Smooth muscle cell (in vitro differentiated cells): ENCODE data around the gene MAST2. TPM values are rescaled to one million over a fixed set of nuclear protein-coding genes. Genes with fewer than 3 reads are reported as not detected.
"Not testable (repeated sequence)": the region's sequence is repeated elsewhere in the genome, so short reads cannot be mapped to it uniquely, and the experiment has no call there.

Experiments used
- DNase-seq: peaks from one replicate; lab custom pipeline; 2025; ENCODE audit not compliant: unreplicated experiment; lab: John Stamatoyannopoulos, UW
- H2AFZ ChIP-seq: fragments of 200-600 bp; sonication (generic); 2 replicates; pipeline ENCODE4 v1.6.0; 2016; ENCODE audit warnings: antibody characterized with exemption, low read depth, mild to moderate bottlenecking
- H3F3A ChIP-seq: fragments of 200-600 bp; sonication (generic); 2 replicates; pipeline ENCODE4 v1.6.0; 2017; ENCODE audit warnings: antibody characterized with exemption, low read depth
- H3K27ac ChIP-seq: fragments of 200-600 bp; sonication (generic); 2 replicates; pipeline ENCODE4 v1.5.1; 2016; ENCODE audit warnings: low read depth, mild to moderate bottlenecking
- H3K27me3 ChIP-seq: fragments of 200-600 bp; sonication (generic); 2 replicates; pipeline ENCODE4 v1.6.1; 2016; ENCODE audit warnings: low read depth, mild to moderate bottlenecking
- H3K36me3 ChIP-seq: fragments of 200-600 bp; sonication (generic); 2 replicates; pipeline ENCODE4 v1.5.1; 2016; ENCODE audit warnings: low read depth
- H3K4me1 ChIP-seq: fragments of 200-600 bp; sonication (generic); 2 replicates; pipeline ENCODE4 v1.5.1; 2016; ENCODE audit warnings: low read depth
- H3K4me2 ChIP-seq: fragments of 200-600 bp; sonication (generic); 2 replicates; pipeline ENCODE4 v1.6.0; 2016; ENCODE audit warnings: mild to moderate bottlenecking
- H3K4me3 ChIP-seq: fragments of 200-600 bp; sonication (generic); 2 replicates; pipeline ENCODE4 v1.5.1; 2016; ENCODE audit warnings: mild to moderate bottlenecking
- H3K79me2 ChIP-seq: fragments of 200-600 bp; sonication (generic); 2 replicates; pipeline ENCODE4 v1.6.0; 2016; ENCODE audit warnings: low read depth, mild to moderate bottlenecking
- H3K9ac ChIP-seq: fragments of 200-600 bp; sonication (generic); 2 replicates; pipeline ENCODE4 v1.6.0; 2016; ENCODE audit warnings: low read depth
- H3K9me3 ChIP-seq: fragments of 200-600 bp; sonication (generic); replicated peaks from 2 replicates; pipeline ENCODE4 v1.5.1; 2016; ENCODE audit warnings: low read depth
- H4K20me1 ChIP-seq: fragments of 200-600 bp; sonication (generic); 2 replicates; pipeline ENCODE4 v1.6.0; 2016; ENCODE audit warnings: low read depth
- WGBS: methylation state at CpG from one replicate; pipeline ENCODE4 v1.1.7; 2016; ENCODE audit warnings: low lambda C conversion rate; 5-methylcytosine and 5-hydroxymethylcytosine counted together
- polyA plus RNA-seq: library from polyadenylated mRNA; unstranded; fragments of >200 nt; fragmentation: Nextera tagmentation; extraction: Ambion mirVana; gene quantifications from 2 replicates; pipeline ENCODE4 v1.2.1, GENCODE V29; 2016
- total RNA-seq: library from RNA; depleted of rRNA; stranded (reverse); fragments of >200 nt; gene quantifications from 2 replicates; pipeline ENCODE4 v1.2.3, GENCODE V29; 2014
- TF ChIP-seq, protein P1 (sequence below): fragments of 200-600 bp; sonication (generic); IDR thresholded peaks from 2 replicates; pipeline ENCODE4 v1.5.1; 2017; ENCODE audit warnings: borderline replicate concordance, mild to moderate bottlenecking, antibody characterized with exemption; ENCODE audit not compliant: insufficient read depth, poor library complexity, severe bottlenecking

Gene MAST2
- total and polyA plus RNA-seq, 2 experiments from 2014 or later, result 18.4 to 26.2 TPM

DNA sequence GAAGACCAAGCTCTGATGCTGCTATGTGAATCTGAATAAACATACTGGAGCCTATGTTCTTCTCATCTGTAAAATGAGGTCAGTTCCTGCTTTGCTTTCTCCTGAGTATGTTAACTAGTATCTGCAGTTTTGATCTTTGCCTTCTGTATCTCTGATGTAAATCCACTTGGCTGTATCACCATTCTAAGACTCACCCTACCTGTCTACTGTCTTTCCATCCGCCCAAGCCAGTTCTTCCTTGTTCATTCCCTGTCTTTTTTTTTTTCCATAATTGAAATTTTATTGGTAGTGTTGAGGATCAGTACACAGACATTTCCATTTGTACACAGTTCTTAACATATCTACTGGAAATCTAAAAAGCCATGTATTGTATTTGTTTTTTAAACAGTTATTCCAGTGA is 31.3 kb downstream of the MAST2 start:
- Histone ChIP-seq H3K27me3 (no peaks in the 10 kb centered on the region), H3K4me3 (no peak overlapping the region), H3K79me2 (no peaks in the 10 kb centered on the region), H3F3A (no peaks in the 10 kb centered on the region), H3K36me3 (no peaks in the 10 kb centered on the region), H3K9ac (no peak overlapping the region), H3K4me2 (no peak overlapping the region), H2AFZ (no peak overlapping the region), H3K27ac (no peak overlapping the region), H4K20me1 (no peaks in the 10 kb centered on the region), H3K9me3 (no peaks in the 10 kb centered on the region), H3K4me1 (no peaks in the 10 kb centered on the region)
- DNase-seq, result no peak
- TF ChIP-seq, protein P1, sequence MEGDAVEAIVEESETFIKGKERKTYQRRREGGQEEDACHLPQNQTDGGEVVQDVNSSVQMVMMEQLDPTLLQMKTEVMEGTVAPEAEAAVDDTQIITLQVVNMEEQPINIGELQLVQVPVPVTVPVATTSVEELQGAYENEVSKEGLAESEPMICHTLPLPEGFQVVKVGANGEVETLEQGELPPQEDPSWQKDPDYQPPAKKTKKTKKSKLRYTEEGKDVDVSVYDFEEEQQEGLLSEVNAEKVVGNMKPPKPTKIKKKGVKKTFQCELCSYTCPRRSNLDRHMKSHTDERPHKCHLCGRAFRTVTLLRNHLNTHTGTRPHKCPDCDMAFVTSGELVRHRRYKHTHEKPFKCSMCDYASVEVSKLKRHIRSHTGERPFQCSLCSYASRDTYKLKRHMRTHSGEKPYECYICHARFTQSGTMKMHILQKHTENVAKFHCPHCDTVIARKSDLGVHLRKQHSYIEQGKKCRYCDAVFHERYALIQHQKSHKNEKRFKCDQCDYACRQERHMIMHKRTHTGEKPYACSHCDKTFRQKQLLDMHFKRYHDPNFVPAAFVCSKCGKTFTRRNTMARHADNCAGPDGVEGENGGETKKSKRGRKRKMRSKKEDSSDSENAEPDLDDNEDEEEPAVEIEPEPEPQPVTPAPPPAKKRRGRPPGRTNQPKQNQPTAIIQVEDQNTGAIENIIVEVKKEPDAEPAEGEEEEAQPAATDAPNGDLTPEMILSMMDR, result no peak
- WGBS, result 97% methylated on average over 1 of the region's 1 CpG

DNA sequence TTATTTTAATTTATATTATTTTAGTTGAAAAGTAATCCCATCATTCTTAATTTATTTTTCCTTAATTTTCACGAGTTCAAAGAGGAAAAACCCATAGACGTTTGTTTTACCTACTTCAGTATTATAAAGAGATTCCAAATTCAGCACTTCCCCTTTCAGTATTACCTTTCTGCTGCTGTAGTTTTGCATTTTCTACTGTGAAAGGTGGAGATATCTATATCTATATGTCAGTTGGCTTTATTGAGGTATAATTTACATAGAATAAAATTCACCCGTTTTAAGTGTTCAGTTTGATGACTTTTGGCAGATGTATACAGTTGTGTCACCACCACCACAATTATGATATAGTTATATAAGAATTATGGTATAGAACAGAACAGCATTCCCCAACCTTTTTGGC is 33.0 kb downstream of the MAST2 start:
- Histone ChIP-seq H3K4me1 (no peaks in the 10 kb centered on the region), H3K79me2 (no peaks in the 10 kb centered on the region), H3K9me3 (no peaks in the 10 kb centered on the region), H3K9ac (no peak overlapping the region), H3K27ac (no peak overlapping the region), H3F3A (no peaks in the 10 kb centered on the region), H3K4me2 (no peak overlapping the region), H3K27me3 (no peaks in the 10 kb centered on the region), H3K4me3 (no peak overlapping the region), H4K20me1 (no peaks in the 10 kb centered on the region), H3K36me3 (no peaks in the 10 kb centered on the region), H2AFZ (no peak overlapping the region)
- 95% methylated on average over 3 of the region's 3 CpGs for WGBS
- DNase-seq, result no peak
- TF ChIP-seq, protein P1, result no peak

DNA sequence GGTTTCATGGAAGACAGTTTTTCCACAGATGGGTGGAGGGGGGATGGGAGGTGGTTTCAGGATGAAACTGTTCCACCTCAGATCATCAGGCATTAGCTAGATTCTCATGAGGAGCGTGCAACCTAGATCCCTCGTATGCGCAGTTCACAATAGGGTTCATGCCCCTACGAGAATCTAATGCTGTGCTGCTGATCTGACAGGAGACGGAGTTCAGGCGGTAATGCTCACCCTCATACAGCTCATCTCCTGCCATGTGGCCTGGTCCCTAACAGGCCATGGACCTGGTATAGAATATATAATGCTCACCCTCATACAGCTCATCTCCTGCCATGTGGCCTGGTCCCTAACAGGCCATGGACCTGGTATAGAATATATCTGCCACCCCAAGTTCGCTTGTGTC is 33.4 kb downstream of the MAST2 start:
- H3K4me1 ChIP-seq, H2AFZ ChIP-seq, H3F3A ChIP-seq, H3K27ac ChIP-seq, H4K20me1 ChIP-seq, H3K4me3 ChIP-seq, H3K9me3 ChIP-seq, DNase-seq, H3K36me3 ChIP-seq, H3K27me3 ChIP-seq, H3K9ac ChIP-seq, H3K79me2 ChIP-seq, H3K4me2 ChIP-seq: not testable (repeated sequence)
- 96% methylated on average over 7 of the region's 7 CpGs for WGBS

DNA sequence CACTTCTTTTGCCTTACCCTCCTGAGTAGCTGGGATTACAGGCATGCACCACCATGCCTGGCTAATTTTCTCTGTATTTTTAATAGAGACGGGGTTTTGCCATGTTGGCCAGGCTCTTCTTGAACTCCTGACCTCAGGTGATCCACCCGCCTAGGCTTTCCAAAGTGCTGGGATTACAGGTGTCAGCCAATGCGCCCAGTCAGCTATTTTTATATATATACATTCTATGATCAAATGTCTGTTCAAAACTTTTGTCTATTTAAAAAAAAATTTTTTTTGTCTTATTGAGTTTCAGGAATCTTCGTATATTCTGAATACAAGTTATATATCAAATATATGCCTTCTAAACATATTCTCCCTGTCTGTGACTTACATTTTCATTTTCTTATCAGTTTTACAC is 34.9 kb downstream of the MAST2 start:
- H4K20me1 ChIP-seq, H3K27me3 ChIP-seq, H3K4me1 ChIP-seq, H3K36me3 ChIP-seq, H3K4me3 ChIP-seq, H2AFZ ChIP-seq, H3K27ac ChIP-seq, DNase-seq, H3K9me3 ChIP-seq, H3K79me2 ChIP-seq, H3K9ac ChIP-seq, H3K4me2 ChIP-seq, H3F3A ChIP-seq: not testable (repeated sequence)
- 97% methylated on average over 4 of the region's 4 CpGs for WGBS

DNA sequence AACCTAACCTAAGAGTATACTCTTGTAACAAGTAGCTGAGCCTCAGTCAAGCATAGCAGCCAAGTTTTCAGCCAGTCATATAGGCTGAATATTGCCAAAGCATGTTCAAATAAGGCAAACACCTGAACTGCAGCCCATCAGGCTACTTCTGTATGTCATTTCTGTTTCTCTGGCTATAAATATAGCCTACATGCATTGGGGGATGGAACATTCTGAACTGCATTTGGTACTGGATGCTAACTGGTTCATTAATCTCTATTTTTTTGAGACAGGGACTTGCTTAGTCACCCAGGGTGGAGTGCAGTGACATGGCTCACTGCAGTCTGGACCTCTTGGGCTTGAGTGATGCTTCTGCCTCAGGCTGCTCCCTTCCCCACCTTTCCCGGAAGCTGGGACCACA is 37.3 kb downstream of the MAST2 start:
- no peaks in the 10 kb centered on the region for H3F3A ChIP-seq
- H3K4me2 ChIP-seq, result no peak overlapping the region
- no peaks in the 10 kb centered on the region for H3K9me3 ChIP-seq
- peaks cover 7% of the 10 kb centered on the region for H4K20me1 ChIP-seq
- no peak overlapping the region for H3K9ac ChIP-seq
- no peak overlapping the region for H3K4me3 ChIP-seq
- TF ChIP-seq, protein P1, result no peak
- DNase-seq, result no peak
- H3K27ac ChIP-seq, result no peak overlapping the region
- no peak overlapping the region for H2AFZ ChIP-seq
- no peaks in the 10 kb centered on the region for H3K36me3 ChIP-seq
- H3K27me3 ChIP-seq, result no peaks in the 10 kb centered on the region
- peaks cover 9% of the 10 kb centered on the region for H3K79me2 ChIP-seq
- 100% methylated on average over 1 of the region's 1 CpG for WGBS
- H3K4me1 ChIP-seq, result no peaks in the 10 kb centered on the region
